ENCODE results near the gene BTBD8.

Gene BTBD8

GRCh38 chr1:92191726-92192125 lies 111.6 kb downstream of the BTBD8 start:
- no peak for DNase-seq (ENCODE audit: low read depth, low spot score)

GRCh38 chr1:92192246-92192645 lies 112.1 kb downstream of the BTBD8 start:
- no peak for DNase-seq (ENCODE audit: low read depth, low spot score)

DNA sequence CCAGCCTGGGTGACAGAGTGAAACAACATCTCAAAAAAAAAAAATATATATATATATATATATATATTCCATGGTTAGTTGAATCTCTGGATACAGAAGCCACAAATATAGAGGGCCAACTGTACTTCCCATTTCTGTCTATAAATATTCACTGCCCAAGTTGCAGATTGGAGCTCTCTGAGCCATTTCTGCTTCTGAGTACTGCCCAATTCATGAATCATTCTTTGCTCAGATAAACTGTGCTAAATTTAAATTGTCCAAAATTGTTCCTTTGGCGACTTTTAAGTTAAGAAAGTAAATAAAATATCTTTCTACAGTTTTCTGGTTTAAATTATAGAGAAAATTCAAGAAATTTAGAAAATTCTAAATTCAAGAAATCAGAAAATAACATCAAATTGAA lies 114.4 kb downstream of the BTBD8 start:
- DNase-seq (ENCODE audit: low read depth, low spot score): no peak

DNA sequence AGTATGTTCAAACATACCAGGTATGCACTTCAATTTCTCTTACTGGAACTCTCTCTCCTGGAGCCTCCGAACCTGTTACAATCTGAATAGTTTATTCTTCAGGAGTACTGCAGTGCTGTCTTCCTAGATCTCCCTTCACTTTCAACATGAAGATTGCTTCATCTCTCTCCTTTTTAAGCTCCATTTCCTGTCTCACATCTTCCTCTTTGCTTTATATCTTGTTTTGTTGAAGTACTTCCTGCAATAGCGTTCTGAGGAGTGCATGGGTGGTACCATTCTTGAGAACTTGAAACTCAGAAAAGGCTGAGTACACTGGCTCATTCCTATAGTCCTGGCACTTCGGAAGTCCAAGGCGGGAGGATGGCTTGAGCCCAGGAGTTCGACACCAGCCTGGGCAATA lies 121.8 kb downstream of the BTBD8 start:
- DNase-seq (ENCODE audit: low read depth, low spot score): no peak

- no peak for DNase-seq (ENCODE audit: low read depth, low spot score)
These were observed 123.0 kb downstream of the BTBD8 start for GRCh38 chr1:92203105-92203504.

DNA sequence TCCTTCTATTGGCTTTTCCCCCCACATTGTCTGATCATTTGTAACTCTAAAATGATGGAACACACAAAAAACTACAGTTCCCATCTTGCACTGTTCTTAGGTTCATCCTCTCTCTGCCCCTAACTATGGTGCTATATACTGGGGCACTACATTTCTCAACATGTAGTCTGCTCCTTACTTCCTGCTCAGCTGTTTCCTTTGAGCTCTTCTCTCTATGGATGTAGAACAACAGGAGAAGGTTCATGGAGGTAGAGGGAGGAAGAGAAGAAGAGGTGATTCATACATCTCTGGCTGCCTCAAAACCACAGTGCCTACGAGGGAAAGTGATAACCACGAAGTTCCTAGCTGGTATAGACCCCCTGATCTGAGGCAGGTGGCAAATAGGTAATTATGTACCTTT lies 130.6 kb downstream of the BTBD8 start:
- DNase-seq (ENCODE audit: low read depth, low spot score): no peak

- no peak for DNase-seq (ENCODE audit: low read depth, low spot score)
These were observed 131.0 kb downstream of the BTBD8 start for GRCh38 chr1:92211166-92211565.

GRCh38 chr1:92217721-92218120 lies 137.6 kb downstream of the BTBD8 start, which contains the start of gene C1orf146:
Gene C1orf146 (plus strand): TSS chr1:92217915. CDS start chr1:92231421, 13,506 bp downstream.
- no peak for DNase-seq (ENCODE audit: low read depth, low spot score)

DNA sequence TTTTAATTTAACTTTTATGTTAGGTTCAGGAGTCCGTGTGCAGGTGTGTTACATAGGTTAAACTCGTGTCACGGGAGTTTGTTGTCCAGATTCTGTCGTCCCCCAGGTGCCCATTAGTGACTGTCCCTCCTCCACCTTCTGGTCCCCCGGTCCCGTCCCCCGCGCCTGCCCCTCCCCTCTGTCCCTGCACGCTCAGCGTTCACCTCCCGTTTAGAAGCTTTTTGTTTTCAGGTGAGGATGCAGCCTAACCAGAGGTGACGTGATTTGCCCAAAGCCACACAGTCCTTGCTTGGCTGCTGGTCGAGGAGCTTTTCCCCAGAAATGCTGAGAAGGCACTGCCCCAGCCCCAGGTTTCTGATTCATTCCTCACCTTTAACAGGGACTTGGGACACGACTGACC lies 138.4 kb downstream of the BTBD8 start:
- DNase-seq (ENCODE audit: low read depth, low spot score): no peak

DNA sequence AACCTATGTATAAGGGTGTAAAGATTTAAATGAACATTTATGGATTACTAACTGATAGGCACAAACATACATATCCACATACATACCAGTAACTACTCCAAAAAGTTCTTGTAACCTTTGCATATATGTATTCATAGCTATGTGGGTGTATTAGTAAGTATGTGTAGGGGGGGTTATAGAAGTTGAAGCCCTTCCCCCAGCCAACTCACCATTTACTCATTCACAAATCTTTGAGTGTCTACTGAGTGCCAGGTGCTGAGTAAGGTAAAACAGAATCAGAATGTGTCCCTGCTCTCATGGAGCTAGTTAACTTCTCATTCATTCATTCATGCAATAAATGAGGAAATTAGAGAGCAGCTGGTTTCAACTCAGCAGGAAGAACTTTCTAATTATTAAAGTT lies 138.9 kb downstream of the BTBD8 start:
- no peak for DNase-seq (ENCODE audit: low read depth, low spot score)

- DNase-seq (ENCODE audit: low read depth, low spot score): no peak
These were observed 148.3 kb downstream of the BTBD8 start for GRCh38 chr1:92228401-92228800.

GRCh38 chr1:92230736-92231135 lies 150.6 kb downstream of the BTBD8 start:
- no peak for DNase-seq (ENCODE audit: low read depth, low spot score)

Data from activated naive CD8-positive, alpha-beta T cell treated with anti-CD3 and anti-CD28 coated beads, Interleukin-2, amount 50 U/mL, for 16 hours (primary cell).